Liver (tissue), 9 donors: ENCODE results near the gene ADCY7. TPM values are rescaled to one million over a fixed set of nuclear protein-coding genes. Genes with fewer than 3 reads are reported as not detected.

Experiments used
- DNase-seq: peaks from one replicate; pipeline ENCODE4 v3.0.0-alpha.2; 2017; ENCODE audit warnings: low spot score
- H3K27ac ChIP-seq, 2 donors: one replicate each; pipeline ENCODE4 v1.7.0; 2013; ENCODE audit warnings: inconsistent platforms in 2 of 2, low read length in 2 of 2, control low read depth in 1 of 2, low read depth in 1 of 2, mild to moderate bottlenecking in 1 of 2
- H3K27me3 ChIP-seq, 4 donors: one replicate each; pipeline versions ENCODE4 v1.6.1 to v1.7.0; 2013; ENCODE audit warnings: low read length in 3 of 4, inconsistent platforms in 1 of 4, mild to moderate bottlenecking in 1 of 4, moderate library complexity in 1 of 4; ENCODE audit not compliant: control insufficient read depth in 4 of 4, insufficient read depth in 4 of 4
- H3K36me3 ChIP-seq, 4 donors: one replicate each; pipeline versions ENCODE4 v1.6.1 to v1.7.0; 2013; ENCODE audit warnings: low read length in 3 of 4, mild to moderate bottlenecking in 3 of 4, low read depth in 1 of 4, moderate library complexity in 1 of 4; ENCODE audit not compliant: control insufficient read depth in 4 of 4, insufficient read depth in 3 of 4
- H3K4me1 ChIP-seq, 4 donors: one replicate each; pipeline versions ENCODE4 v1.6.1 to v1.7.0; 2013; ENCODE audit warnings: low read length in 3 of 4, mild to moderate bottlenecking in 3 of 4, moderate library complexity in 1 of 4; ENCODE audit not compliant: control insufficient read depth in 4 of 4, insufficient read depth in 4 of 4
- H3K4me3 ChIP-seq, 3 donors: one replicate each; pipeline versions ENCODE4 v1.6.1 to v1.7.0; 2013; ENCODE audit warnings: low read length in 3 of 3, control low read depth in 1 of 3, low read depth in 1 of 3, mild to moderate bottlenecking in 1 of 3
- H3K9ac ChIP-seq, 2 donors: one replicate each; pipeline ENCODE4 v1.7.0; 2013; ENCODE audit warnings: low read length in 2 of 2, mild to moderate bottlenecking in 2 of 2, moderate library complexity in 2 of 2, control low read depth in 1 of 2, low read depth in 1 of 2
- H3K9me3 ChIP-seq, 4 donors: one replicate each; pipeline versions ENCODE4 v1.6.1 to v1.7.0; 2013; ENCODE audit warnings: low read length in 3 of 4; ENCODE audit not compliant: control insufficient read depth in 4 of 4
- EGR1 ChIP-seq, 2 donors: IDR thresholded peaks; 2 replicates each; pipeline ENCODE4 v1.6.1; 2016 to 2018; ENCODE audit warnings: antibody characterized with exemption in 2 of 2, low read depth in 2 of 2
- FOXA1 ChIP-seq: IDR thresholded peaks from 2 replicates; pipeline ENCODE4 v1.6.1; 2016; ENCODE audit warnings: antibody characterized with exemption
- FOXA2 ChIP-seq: IDR thresholded peaks from 2 replicates; pipeline ENCODE4 v1.6.1; 2016; ENCODE audit warnings: antibody characterized with exemption
- HNF4A ChIP-seq, 2 donors: conservative IDR thresholded peaks; 2 replicates each; pipeline ENCODE4 v1.6.1; 2016; ENCODE audit warnings: antibody characterized with exemption in 2 of 2, mild to moderate bottlenecking in 2 of 2
- HNF4G ChIP-seq: IDR thresholded peaks from 2 replicates; pipeline ENCODE4 v1.6.1; 2016; ENCODE audit warnings: antibody characterized with exemption
- JUND ChIP-seq, 2 donors: IDR thresholded peaks; 2 replicates each; pipeline ENCODE4 v1.6.1; 2016; ENCODE audit warnings: antibody characterized with exemption in 2 of 2
- MAX ChIP-seq: IDR thresholded peaks from 2 replicates; pipeline ENCODE4 v1.6.1; 2016; ENCODE audit warnings: antibody characterized with exemption
- NR2F2 ChIP-seq: IDR thresholded peaks from 2 replicates; pipeline ENCODE4 v1.6.1; 2016; ENCODE audit warnings: antibody characterized with exemption
- REST ChIP-seq: IDR thresholded peaks from 2 replicates; pipeline ENCODE4 v1.6.1; 2016; ENCODE audit warnings: antibody characterized with exemption, mild to moderate bottlenecking
- RXRA ChIP-seq, 2 donors: IDR thresholded peaks; 2 replicates each; pipeline ENCODE4 v1.6.1; 2017 to 2018; ENCODE audit warnings: antibody characterized with exemption in 2 of 2, mild to moderate bottlenecking in 1 of 2
- WGBS: extraction: QIAGEN DNeasy Blood & Tissue Kit; methylation state at CpG from one replicate; pipeline ENCODE4 v1.1.7; 2013; 5-methylcytosine and 5-hydroxymethylcytosine counted together
- polyA plus RNA-seq, 2 donors: library from polyadenylated mRNA; stranded (reverse) in 1 of 2; unstranded in 1 of 2; fragments of 200-250 nt in 1 of 2; fragments of >200 nt in 1 of 2; fragmentation: Nextera tagmentation in 1 of 2; extraction: Ambion mirVana in 1 of 2; gene quantifications; one replicate each; pipeline versions ENCODE4 v1.2.1 to v1.2.3, GENCODE V29; 2013 to 2015
- total RNA-seq, 2 donors: library from RNA; depleted of rRNA; stranded (reverse); fragments of >200 nt; gene quantifications; one replicate each; pipeline ENCODE4 v1.2.3, GENCODE V29; 2014
- TF ChIP-seq, protein P1 (sequence below): fragments of 150-350 bp; IDR thresholded peaks from 2 replicates; pipeline ENCODE4 v1.5.1; 2017; ENCODE audit warnings: improper control_type of control experiment, low read depth, low read length; ENCODE audit not compliant: missing input control
- TF ChIP-seq, protein P2 (sequence below): IDR thresholded peaks from 2 replicates; pipeline ENCODE4 v1.6.1; 2016; ENCODE audit warnings: antibody characterized with exemption
- donor health status: healthy.
- donor health status: healthy.
- donor health status: healthy.
- donor health status: healthy.
- donor health status: healthy.

ADCY7 gene
- total and polyA plus RNA-seq, 4 donors, result 1.8 to 43.9 (median 7.4) TPM

DNA sequence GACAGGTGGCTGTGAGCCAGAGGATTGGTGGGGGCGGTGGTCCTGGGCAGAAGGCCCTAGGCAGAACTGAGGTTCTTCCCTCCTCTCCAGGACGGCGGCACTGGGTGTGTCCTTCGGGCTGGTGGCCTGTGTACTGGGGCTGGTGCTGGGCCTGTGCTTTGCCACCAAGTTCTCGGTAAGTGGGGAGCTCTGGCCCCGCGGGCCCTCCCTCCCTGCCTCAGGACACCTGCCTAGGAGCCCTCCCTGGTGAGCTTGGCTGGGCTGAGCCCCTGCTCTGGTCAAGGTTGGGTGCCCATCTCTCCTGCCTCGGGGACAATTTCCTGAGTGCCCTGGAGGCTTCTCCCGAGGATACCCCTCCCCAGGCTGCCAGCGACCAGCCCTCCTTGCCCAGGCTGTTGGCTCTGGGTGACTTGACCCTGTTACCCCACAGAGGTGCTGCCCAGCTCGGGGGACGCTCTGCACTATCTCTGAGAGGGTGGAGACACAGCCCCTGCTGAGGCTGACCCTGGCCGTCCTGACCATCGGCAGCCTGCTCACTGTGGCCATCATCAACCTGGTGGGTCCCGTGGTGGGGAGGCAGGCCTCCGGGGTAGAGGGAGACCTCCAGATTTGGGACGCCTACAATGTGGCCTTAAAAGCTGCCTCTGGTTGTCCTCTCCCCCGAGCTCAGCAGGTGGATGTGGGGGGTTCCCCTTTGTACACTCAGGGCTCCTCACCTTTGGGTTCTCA lies 42.0 kb downstream of the ADCY7 start:
- Histone ChIP-seq H3K9ac (no peak overlapping the region), H3K4me3 (no peak overlapping the region), H3K9me3 (no peaks in the 10 kb centered on the region), H3K36me3 (no peaks in the 10 kb centered on the region), H3K27me3 (no peaks in the 10 kb centered on the region), H3K4me1 (no peaks in the 10 kb centered on the region), H3K27ac (no peak overlapping the region)
- TF ChIP-seq, protein P1, sequence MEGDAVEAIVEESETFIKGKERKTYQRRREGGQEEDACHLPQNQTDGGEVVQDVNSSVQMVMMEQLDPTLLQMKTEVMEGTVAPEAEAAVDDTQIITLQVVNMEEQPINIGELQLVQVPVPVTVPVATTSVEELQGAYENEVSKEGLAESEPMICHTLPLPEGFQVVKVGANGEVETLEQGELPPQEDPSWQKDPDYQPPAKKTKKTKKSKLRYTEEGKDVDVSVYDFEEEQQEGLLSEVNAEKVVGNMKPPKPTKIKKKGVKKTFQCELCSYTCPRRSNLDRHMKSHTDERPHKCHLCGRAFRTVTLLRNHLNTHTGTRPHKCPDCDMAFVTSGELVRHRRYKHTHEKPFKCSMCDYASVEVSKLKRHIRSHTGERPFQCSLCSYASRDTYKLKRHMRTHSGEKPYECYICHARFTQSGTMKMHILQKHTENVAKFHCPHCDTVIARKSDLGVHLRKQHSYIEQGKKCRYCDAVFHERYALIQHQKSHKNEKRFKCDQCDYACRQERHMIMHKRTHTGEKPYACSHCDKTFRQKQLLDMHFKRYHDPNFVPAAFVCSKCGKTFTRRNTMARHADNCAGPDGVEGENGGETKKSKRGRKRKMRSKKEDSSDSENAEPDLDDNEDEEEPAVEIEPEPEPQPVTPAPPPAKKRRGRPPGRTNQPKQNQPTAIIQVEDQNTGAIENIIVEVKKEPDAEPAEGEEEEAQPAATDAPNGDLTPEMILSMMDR, result no peak
- TF ChIP-seq FOXA1 (no peak), EGR1 (IDR thresholded peaks at IDR 0.05; ENCODE audit: low read depth in 2 of 2) (no peak), REST (no peak), FOXA2 (no peak)
- TF ChIP-seq, protein P2, sequence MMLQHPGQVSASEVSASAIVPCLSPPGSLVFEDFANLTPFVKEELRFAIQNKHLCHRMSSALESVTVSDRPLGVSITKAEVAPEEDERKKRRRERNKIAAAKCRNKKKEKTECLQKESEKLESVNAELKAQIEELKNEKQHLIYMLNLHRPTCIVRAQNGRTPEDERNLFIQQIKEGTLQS, result no peak
- WGBS, result 93% methylated on average over 18 of the region's 18 CpGs
- DNase-seq, result peak; percentile 31

DNA sequence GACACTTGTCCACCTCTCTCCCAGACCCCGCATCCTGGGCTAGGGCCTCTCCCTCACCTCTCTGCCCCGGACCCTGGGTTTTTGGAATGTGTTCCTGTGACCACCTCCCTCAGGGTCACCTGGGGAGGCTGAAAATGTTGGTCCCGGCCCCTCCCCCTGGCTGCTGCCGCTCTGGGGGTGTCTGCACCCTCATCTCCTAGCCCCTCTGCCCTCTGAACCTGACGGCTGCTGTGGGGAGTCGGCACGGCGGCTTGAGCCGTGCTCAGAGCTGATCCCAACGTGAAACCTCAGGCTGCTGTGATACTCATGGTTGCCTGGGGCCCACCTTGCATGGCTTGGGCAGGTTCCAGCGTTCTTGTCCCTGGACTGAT lies 42.8 kb downstream of the ADCY7 start:
- no peak overlapping the region for H3K27ac ChIP-seq
- no peaks in the 10 kb centered on the region for H3K27me3 ChIP-seq
- H3K36me3 ChIP-seq, result peaks cover 0 to 5% (median 2%) of the 10 kb centered on the region in 4 donors
- WGBS, result 92% methylated on average over 11 of the region's 11 CpGs
- TF ChIP-seq JUND (IDR thresholded peaks at IDR 0.05) (no peak), HNF4A (conservative IDR thresholded peaks at IDR 0.05) (no peak), EGR1 (IDR thresholded peaks at IDR 0.05; ENCODE audit: low read depth in 2 of 2) (no peak), HNF4G (no peak), RXRA (IDR thresholded peaks at IDR 0.05) (no peak), NR2F2 (no peak), MAX (no peak)
- no peaks in the 10 kb centered on the region for H3K9me3 ChIP-seq
- H3K4me1 ChIP-seq, result no peaks in the 10 kb centered on the region
- H3K4me3 ChIP-seq, result no peak overlapping the region
- DNase-seq, result peak; percentile 33
- no peak overlapping the region for H3K9ac ChIP-seq
